NCI-H2196 treated with DMSO at 0.1 percent for 48 hours (cell line): ENCODE results near the gene SLC35D3.
"Not testable (repeated sequence)": the region's sequence is repeated elsewhere in the genome, so short reads cannot be mapped to it uniquely, and the experiment has no call there.

ENCODE experiments used
- DNase-seq: peaks from one replicate; lab custom pipeline; 2025; ENCODE audit not compliant: unreplicated experiment; lab: John Stamatoyannopoulos, UW

The SLC35D3 gene

GRCh38 chr6:136963259-136963658, 41.2 kb downstream of the SLC35D3 start:
- no peak for DNase-seq

DNA sequence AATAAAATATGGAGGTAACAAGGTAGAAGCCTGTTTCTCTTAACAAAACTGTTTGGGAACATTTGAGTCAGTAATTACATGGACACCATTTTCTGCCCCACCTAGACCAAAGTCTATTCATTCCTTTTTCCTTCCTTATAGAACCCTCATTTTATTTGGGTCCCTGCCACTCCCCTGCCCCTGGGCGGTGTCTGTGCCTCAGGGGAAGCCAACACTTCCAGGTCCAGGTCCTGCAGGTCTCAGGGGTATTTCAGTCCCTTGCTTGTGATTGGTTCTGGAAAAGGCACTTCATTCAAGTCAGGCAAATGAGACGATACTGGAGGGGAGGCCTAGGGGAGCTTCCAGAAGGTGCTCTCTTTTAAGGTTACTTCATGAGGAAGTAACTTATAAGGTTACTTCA, 42.3 kb downstream of the SLC35D3 start:
- DNase-seq, result no peak

DNA sequence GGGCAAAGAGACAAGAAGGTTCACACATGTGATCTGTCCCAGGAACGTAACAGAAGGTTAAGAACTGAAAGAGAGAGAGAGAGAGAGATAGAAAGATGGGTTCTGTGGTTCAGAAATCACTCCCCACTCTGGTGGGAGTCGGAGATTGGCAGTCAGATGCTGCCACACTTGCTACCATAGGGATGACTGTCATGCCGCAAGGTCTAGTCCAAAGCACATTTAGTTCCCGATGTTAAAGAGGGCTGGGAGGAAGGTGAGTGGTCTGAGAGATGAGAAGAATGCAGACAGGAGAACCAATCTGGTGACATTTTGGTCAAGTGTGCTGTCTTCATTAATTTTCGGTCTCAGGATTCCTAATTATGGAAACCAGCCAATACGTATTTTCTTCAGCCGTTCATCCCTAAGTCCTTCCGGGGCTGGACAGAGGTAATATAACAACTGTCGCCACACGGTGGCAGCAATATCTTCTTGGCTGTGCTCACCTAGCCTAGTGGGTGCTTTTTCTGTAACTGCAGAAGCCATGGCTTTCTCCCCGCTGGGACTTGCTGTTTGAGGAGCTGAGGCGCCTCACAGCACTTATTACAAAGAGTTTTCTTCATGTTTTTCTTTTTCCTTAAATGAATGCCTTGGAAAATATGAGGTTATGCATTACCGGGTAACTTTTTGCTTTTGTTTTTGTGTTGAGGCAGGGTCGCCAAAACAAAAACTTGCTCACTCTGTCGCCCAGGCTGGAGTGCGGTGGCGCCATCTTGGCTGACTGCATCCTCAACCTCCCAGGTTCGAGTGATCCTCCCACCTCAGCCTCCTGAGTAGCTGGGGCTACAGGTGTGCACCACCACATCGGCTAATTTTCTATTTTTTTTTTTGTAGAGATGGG, 46.0 kb downstream of the SLC35D3 start:
- peak; percentile 21 for DNase-seq

GRCh38 chr6:136968837-136969236, 46.7 kb downstream of the SLC35D3 start:
- DNase-seq, result no peak

DNA sequence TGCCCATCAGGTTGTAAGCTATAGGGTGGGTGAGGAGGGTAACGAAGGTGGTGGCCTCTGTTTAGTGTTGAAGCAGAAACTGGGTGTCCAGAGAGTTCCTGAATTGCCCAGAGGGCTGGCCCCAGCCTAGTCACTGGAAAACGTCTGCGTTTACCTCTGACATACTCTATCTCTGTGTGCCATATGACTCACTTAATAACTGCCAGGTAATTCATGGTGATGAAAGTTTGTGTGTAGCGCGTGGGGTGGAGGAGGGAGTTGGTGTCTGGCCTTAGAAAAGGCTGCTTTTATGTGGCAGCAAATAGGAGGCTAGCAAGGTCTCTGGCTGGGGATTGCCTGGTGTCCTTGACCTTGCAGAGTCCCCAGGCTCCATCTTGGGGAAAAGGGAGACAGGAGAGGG, 47.3 kb downstream of the SLC35D3 start:
- no peak for DNase-seq

GRCh38 chr6:136969930-136970329, 47.8 kb downstream of the SLC35D3 start:
- no peak for DNase-seq

DNA sequence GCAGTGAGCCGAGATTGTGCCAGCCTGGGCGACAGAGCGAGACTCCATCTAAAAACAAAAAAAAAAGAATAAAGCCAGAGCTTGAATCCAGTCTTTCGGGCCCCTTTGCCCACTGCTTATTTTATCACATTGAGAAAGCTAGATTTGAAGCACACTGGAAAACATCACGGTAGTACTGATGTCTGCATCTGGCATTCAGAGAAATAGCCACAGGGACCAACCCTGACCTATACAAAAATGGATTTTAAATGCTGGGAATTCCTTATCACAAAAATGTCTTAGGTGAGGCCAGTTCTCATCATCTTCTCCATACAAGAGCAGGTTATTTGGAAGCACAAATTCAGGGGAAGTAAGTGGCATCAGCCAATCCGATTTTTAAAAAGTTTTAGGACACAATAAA, 49.5 kb downstream of the SLC35D3 start:
- DNase-seq, result no peak

DNA sequence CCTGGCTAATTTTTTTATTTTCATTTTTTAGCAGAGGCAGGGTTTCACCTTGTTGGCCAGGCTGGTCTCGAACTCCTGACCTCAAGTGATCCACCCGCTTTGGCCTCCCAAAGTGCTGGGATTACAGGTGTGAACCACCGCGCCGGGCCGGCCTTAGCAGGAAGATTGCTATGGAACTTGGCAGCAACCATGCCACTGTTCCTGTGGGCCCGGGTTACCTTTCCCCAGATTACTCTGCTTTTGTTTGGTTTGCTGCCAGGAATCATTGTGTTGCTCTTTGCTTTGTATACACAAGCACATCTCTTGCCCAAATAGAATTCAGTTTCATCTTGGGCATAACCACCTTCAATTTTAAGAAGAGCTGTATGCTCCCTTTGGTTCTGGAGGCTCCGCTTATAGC, 51.7 kb downstream of the SLC35D3 start:
- DNase-seq, result not testable (repeated sequence)
